Cardiac muscle cell (in vitro differentiated cells and primary cell): ENCODE measurements around the gene ZNF778. TPM values are rescaled to one million over a fixed set of nuclear protein-coding genes. Genes with fewer than 3 reads are reported as not detected.
A peak's percentile ranks its signal among the peaks of the same experiment; 100 is the strongest.

Experiments used
- DNase-seq, 2 donors: peaks; one replicate each; pipeline versions ENCODE4 v3.0.0 to v3.0.0-alpha.2; 2010 to 2017; ENCODE audit warnings: low read depth in 1 of 2, low spot score in 1 of 2
- H3K27ac ChIP-seq: fragments of 200-600 bp; sonication (generic); 2 replicates; pipeline ENCODE4 v1.5.1; 2016
- H3K27me3 ChIP-seq: fragments of 200-600 bp; sonication (generic); 2 replicates; pipeline ENCODE4 v1.6.0; 2016; ENCODE audit warnings: control low read depth
- H3K36me3 ChIP-seq: fragments of 200-600 bp; sonication (generic); 2 replicates; pipeline ENCODE4 v1.5.1; 2016; ENCODE audit warnings: control low read depth
- H3K4me1 ChIP-seq: fragments of 200-600 bp; sonication (generic); 2 replicates; pipeline ENCODE4 v1.8.1; 2017; ENCODE audit warnings: low read depth, mild to moderate bottlenecking, mixed run types
- H3K4me3 ChIP-seq: fragments of 200-600 bp; sonication (generic); 2 replicates; pipeline ENCODE4 v1.5.1; 2016; ENCODE audit warnings: mild to moderate bottlenecking
- H3K9me3 ChIP-seq: fragments of 200-600 bp; sonication (generic); 2 replicates; pipeline ENCODE4 v1.5.1; 2017; ENCODE audit warnings: low read depth, mild to moderate bottlenecking, control low read depth
- CTCF ChIP-seq: IDR thresholded peaks from 2 replicates; pipeline ENCODE4 v1.5.1; 2012; ENCODE audit warnings: low read depth, mild to moderate bottlenecking, low read length
- polyA plus RNA-seq: library from polyadenylated mRNA; unstranded; fragments of >200 nt; fragmentation: Nextera tagmentation; extraction: Ambion mirVana; gene quantifications from 2 replicates; pipeline ENCODE4 v1.2.1, GENCODE V29; 2016
- total RNA-seq: library from RNA; depleted of rRNA; stranded (reverse); fragments of >200 nt; gene quantifications from 2 replicates; pipeline ENCODE4 v1.2.3, GENCODE V29; 2016

The ZNF778 gene
- total and polyA plus RNA-seq, 2 experiments from 2014 or later = 4.1 to 25.8 TPM

- no peaks in the 10 kb centered on the region for H3K9me3 ChIP-seq
- TF ChIP-seq CTCF = no peak
- no peak within 1 kb of the TSS for H3K27ac ChIP-seq
- peak within 1 kb of the TSS; percentile 23 for H3K4me3 ChIP-seq
- no peaks in the 10 kb centered on the region for H3K36me3 ChIP-seq
- DNase-seq = peak; percentile 88 to 97
- H3K4me1 ChIP-seq = peaks cover 10% of the 10 kb centered on the region
- H3K27me3 ChIP-seq = peaks cover 18% of the 10 kb centered on the region
These were observed 46.0 kb upstream of the ZNF778 start, which contains the start of gene CDH15 for GRCh38 chr16:89171216-89172170. TSS of gene CDH15 (plus strand) at chr16:89171748. CDS start at chr16:89171832, 84 bp downstream.

GRCh38 chr16:89172171-89172527 lies 45.4 kb upstream of the ZNF778 start:
- peaks cover 18% of the 10 kb centered on the region for H3K27me3 ChIP-seq
- no peak overlapping the region for H3K4me3 ChIP-seq
- no peaks in the 10 kb centered on the region for H3K36me3 ChIP-seq
- no peak for TF ChIP-seq CTCF
- H3K9me3 ChIP-seq = no peaks in the 10 kb centered on the region
- H3K27ac ChIP-seq = no peak overlapping the region
- peaks cover 10% of the 10 kb centered on the region for H3K4me1 ChIP-seq
- DNase-seq = no peak

- DNase-seq = no peak
- Histone ChIP-seq H3K4me1 (peaks cover 10% of the 10 kb centered on the region), H3K27ac (no peak overlapping the region), H3K27me3 (peaks cover 18% of the 10 kb centered on the region), H3K9me3 (no peaks in the 10 kb centered on the region), H3K36me3 (no peaks in the 10 kb centered on the region), H3K4me3 (no peak overlapping the region)
- TF ChIP-seq CTCF = no peak
These were observed 44.9 kb upstream of the ZNF778 start for GRCh38 chr16:89172528-89173173.

- DNase-seq = no peak
- peaks cover 10% of the 10 kb centered on the region for H3K4me1 ChIP-seq
- H3K36me3 ChIP-seq = no peaks in the 10 kb centered on the region
- no peaks in the 10 kb centered on the region for H3K9me3 ChIP-seq
- no peak overlapping the region for H3K4me3 ChIP-seq
- peaks cover 18% of the 10 kb centered on the region for H3K27me3 ChIP-seq
- H3K27ac ChIP-seq = no peak overlapping the region
- TF ChIP-seq CTCF = no peak
These were observed 44.2 kb upstream of the ZNF778 start for GRCh38 chr16:89173174-89173921.

GRCh38 chr16:89174055-89174827 lies 43.3 kb upstream of the ZNF778 start:
- H3K9me3 ChIP-seq = no peaks in the 10 kb centered on the region
- H3K4me1 ChIP-seq = peaks cover 10% of the 10 kb centered on the region
- no peak overlapping the region for H3K4me3 ChIP-seq
- TF ChIP-seq CTCF = no peak
- peaks cover 18% of the 10 kb centered on the region for H3K27me3 ChIP-seq
- no peak for DNase-seq
- H3K36me3 ChIP-seq = no peaks in the 10 kb centered on the region
- no peak overlapping the region for H3K27ac ChIP-seq
